ENCODE measurements around the gene LRRIQ1. TPM values are rescaled to one million over a fixed set of nuclear protein-coding genes. Genes with fewer than 3 reads are reported as not detected.

LRRIQ1 gene
- total and polyA plus RNA-seq, 2 of the 8 experiments (the other 6 are each of a cell fraction or from before 2014, with no cell fraction given), result 0.24 to 0.76 TPM

DNA sequence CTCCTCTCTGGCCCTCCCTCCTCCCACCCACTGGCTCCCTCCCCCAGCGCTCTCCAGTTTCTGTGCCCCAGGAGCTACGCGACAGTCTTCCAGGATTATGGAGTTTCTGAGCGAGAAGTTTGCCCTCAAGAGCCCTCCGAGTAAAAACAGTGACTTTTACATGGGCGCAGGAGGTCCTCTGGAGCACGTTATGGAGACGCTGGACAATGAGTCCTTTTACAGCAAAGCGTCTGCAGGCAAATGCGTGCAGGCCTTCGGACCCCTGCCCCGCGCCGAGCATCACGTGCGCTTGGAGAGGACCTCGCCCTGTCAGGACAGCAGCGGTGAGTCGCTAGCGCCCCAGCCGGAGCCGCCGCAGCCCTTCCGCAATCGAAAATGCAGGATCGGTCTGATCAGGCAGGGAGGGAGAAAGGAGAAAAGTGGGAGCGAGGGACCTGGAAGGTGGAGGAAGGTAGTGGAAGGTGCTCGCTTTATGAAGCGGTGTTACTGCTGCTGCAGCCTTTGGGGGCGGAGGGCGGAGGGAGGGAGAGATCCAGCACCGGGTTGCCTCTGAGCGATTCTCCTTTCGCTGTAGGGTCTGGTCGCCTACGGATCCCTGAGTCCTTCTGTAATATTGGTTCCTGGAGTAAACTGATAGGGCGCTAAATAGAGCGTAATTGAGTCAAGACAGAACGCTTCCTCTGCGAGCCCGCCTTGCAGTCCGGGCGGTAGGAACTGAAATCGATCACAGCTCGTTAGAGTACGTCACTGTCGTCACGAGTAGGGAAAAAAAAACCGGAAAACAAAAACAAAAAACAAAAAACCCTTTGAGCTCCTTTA is 244.2 kb downstream of the LRRIQ1 start, which contains the start of gene ALX1 (continued):
- TF ChIP-seq, protein P1, sequence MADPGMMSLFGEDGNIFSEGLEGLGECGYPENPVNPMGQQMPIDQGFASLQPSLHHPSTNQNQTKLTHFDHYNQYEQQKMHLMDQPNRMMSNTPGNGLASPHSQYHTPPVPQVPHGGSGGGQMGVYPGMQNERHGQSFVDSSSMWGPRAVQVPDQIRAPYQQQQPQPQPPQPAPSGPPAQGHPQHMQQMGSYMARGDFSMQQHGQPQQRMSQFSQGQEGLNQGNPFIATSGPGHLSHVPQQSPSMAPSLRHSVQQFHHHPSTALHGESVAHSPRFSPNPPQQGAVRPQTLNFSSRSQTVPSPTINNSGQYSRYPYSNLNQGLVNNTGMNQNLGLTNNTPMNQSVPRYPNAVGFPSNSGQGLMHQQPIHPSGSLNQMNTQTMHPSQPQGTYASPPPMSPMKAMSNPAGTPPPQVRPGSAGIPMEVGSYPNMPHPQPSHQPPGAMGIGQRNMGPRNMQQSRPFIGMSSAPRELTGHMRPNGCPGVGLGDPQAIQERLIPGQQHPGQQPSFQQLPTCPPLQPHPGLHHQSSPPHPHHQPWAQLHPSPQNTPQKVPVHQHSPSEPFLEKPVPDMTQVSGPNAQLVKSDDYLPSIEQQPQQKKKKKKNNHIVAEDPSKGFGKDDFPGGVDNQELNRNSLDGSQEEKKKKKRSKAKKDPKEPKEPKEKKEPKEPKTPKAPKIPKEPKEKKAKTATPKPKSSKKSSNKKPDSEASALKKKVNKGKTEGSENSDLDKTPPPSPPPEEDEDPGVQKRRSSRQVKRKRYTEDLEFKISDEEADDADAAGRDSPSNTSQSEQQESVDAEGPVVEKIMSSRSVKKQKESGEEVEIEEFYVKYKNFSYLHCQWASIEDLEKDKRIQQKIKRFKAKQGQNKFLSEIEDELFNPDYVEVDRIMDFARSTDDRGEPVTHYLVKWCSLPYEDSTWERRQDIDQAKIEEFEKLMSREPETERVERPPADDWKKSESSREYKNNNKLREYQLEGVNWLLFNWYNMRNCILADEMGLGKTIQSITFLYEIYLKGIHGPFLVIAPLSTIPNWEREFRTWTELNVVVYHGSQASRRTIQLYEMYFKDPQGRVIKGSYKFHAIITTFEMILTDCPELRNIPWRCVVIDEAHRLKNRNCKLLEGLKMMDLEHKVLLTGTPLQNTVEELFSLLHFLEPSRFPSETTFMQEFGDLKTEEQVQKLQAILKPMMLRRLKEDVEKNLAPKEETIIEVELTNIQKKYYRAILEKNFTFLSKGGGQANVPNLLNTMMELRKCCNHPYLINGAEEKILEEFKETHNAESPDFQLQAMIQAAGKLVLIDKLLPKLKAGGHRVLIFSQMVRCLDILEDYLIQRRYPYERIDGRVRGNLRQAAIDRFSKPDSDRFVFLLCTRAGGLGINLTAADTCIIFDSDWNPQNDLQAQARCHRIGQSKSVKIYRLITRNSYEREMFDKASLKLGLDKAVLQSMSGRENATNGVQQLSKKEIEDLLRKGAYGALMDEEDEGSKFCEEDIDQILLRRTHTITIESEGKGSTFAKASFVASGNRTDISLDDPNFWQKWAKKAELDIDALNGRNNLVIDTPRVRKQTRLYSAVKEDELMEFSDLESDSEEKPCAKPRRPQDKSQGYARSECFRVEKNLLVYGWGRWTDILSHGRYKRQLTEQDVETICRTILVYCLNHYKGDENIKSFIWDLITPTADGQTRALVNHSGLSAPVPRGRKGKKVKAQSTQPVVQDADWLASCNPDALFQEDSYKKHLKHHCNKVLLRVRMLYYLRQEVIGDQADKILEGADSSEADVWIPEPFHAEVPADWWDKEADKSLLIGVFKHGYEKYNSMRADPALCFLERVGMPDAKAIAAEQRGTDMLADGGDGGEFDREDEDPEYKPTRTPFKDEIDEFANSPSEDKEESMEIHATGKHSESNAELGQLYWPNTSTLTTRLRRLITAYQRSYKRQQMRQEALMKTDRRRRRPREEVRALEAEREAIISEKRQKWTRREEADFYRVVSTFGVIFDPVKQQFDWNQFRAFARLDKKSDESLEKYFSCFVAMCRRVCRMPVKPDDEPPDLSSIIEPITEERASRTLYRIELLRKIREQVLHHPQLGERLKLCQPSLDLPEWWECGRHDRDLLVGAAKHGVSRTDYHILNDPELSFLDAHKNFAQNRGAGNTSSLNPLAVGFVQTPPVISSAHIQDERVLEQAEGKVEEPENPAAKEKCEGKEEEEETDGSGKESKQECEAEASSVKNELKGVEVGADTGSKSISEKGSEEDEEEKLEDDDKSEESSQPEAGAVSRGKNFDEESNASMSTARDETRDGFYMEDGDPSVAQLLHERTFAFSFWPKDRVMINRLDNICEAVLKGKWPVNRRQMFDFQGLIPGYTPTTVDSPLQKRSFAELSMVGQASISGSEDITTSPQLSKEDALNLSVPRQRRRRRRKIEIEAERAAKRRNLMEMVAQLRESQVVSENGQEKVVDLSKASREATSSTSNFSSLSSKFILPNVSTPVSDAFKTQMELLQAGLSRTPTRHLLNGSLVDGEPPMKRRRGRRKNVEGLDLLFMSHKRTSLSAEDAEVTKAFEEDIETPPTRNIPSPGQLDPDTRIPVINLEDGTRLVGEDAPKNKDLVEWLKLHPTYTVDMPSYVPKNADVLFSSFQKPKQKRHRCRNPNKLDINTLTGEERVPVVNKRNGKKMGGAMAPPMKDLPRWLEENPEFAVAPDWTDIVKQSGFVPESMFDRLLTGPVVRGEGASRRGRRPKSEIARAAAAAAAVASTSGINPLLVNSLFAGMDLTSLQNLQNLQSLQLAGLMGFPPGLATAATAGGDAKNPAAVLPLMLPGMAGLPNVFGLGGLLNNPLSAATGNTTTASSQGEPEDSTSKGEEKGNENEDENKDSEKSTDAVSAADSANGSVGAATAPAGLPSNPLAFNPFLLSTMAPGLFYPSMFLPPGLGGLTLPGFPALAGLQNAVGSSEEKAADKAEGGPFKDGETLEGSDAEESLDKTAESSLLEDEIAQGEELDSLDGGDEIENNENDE (IDR thresholded peaks at IDR 0.05; ENCODE audit: insufficient replicate concordance, low read length), result no peak
- TF ChIP-seq FOSL1 (IDR thresholded peaks at IDR 0.05; ENCODE audit: insufficient read depth, low read depth, low read length) (no peak), JUND (IDR thresholded peaks at IDR 0.05; ENCODE audit: low read length) (no peak), SUZ12 (IDR thresholded peaks at IDR 0.05; ENCODE audit: low read length) (no peak), KDM4A (IDR thresholded peaks at IDR 0.05; ENCODE audit: low read depth, low read length, severe bottlenecking) (peak; percentile 98)
- TF ChIP-seq, protein P2, sequence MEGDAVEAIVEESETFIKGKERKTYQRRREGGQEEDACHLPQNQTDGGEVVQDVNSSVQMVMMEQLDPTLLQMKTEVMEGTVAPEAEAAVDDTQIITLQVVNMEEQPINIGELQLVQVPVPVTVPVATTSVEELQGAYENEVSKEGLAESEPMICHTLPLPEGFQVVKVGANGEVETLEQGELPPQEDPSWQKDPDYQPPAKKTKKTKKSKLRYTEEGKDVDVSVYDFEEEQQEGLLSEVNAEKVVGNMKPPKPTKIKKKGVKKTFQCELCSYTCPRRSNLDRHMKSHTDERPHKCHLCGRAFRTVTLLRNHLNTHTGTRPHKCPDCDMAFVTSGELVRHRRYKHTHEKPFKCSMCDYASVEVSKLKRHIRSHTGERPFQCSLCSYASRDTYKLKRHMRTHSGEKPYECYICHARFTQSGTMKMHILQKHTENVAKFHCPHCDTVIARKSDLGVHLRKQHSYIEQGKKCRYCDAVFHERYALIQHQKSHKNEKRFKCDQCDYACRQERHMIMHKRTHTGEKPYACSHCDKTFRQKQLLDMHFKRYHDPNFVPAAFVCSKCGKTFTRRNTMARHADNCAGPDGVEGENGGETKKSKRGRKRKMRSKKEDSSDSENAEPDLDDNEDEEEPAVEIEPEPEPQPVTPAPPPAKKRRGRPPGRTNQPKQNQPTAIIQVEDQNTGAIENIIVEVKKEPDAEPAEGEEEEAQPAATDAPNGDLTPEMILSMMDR (IDR thresholded peaks at IDR 0.05; ENCODE audit: control extremely low read depth in 1 of 3, insufficient read depth in 1 of 3, low read depth in 1 of 3, low read length in 3 of 3), result peak in 2 of 3 experiments; percentile 10 to 32; a peak in 2 of 4 replicates

Data from H1 (cell line).